Gastrocnemius medialis (tissue), 4 donors: ENCODE data around the gene PCDHB10. TPM values are rescaled to one million over a fixed set of nuclear protein-coding genes. Genes with fewer than 3 reads are reported as not detected.
"Not testable (repeated sequence)": the region's sequence is repeated elsewhere in the genome, so short reads cannot be mapped to it uniquely, and the experiment has no call there.

ENCODE experiments used
- ATAC-seq, 2 donors: fragments of 150-250 bp; one replicate each; pipeline ENCODE4 v1.9.1; 2016
- DNase-seq, 2 donors: peaks; one replicate each; pipeline ENCODE4 v3.0.0-alpha.2; 2019
- H3K27ac ChIP-seq, 4 donors: fragments of 200-600 bp; sonication (generic); 1 replicate in 1 of 4; 2 replicates in 3 of 4; pipeline ENCODE4 v1.5.1; 2016 to 2018; ENCODE audit warnings: mild to moderate bottlenecking in 2 of 4, moderate library complexity in 1 of 4
- H3K27me3 ChIP-seq, 3 donors: fragments of 200-600 bp; sonication (generic) in 2 of 3; 1 replicate in 1 of 3; 2 replicates in 2 of 3; pipeline versions ENCODE4 v1.5.1 to v1.6.0; 2016 to 2019; ENCODE audit warnings: mild to moderate bottlenecking in 1 of 3, moderate library complexity in 1 of 3
- H3K36me3 ChIP-seq, 2 donors: fragments of 200-600 bp; sonication (generic) in 1 of 2; one replicate each; pipeline ENCODE4 v1.5.1; 2017 to 2018
- H3K4me1 ChIP-seq, 2 donors: fragments of 200-600 bp; sonication (generic) in 1 of 2; one replicate each; pipeline ENCODE4 v1.5.1; 2016 to 2017; ENCODE audit warnings: mild to moderate bottlenecking in 2 of 2
- H3K4me3 ChIP-seq, 4 donors: fragments of 200-600 bp; sonication (generic) in 3 of 4; 1 replicate in 1 of 4; 2 replicates in 3 of 4; pipeline ENCODE4 v1.5.1; 2016 to 2019; ENCODE audit warnings: mild to moderate bottlenecking in 2 of 4
- H3K9me3 ChIP-seq, 3 donors: fragments of 200-600 bp; sonication (generic) in 2 of 3; 1 replicate in 1 of 3; 2 replicates in 2 of 3; pipeline ENCODE4 v1.5.1; 2016 to 2019
- CTCF ChIP-seq, 5 experiments: fragments of 450-650 bp in 3 of 5; fragments of 200-600 bp in 2 of 5; sonication (generic) in 2 of 5; IDR thresholded peaks in 4 of 5; conservative IDR thresholded peaks in 1 of 5; 1 replicate in 4 of 5; 2 replicates in 1 of 5; pipeline ENCODE4 v1.5.1; 2016 to 2019; ENCODE audit warnings: antibody characterized with exemption in 5 of 5, mild to moderate bottlenecking in 3 of 5, moderate library complexity in 3 of 5
- POLR2A ChIP-seq, 2 donors: fragments of 450-650 bp; IDR thresholded peaks; one replicate each; pipeline ENCODE4 v1.6.1; 2017; ENCODE audit warnings: antibody characterized with exemption in 2 of 2, mild to moderate bottlenecking in 2 of 2, moderate library complexity in 2 of 2
- in situ Hi-C, 4 donors: fragments of 200-750 bp; cut with MboI; loops; one replicate each; pipeline versions ENCODE4 v1.15.0 to v1.8.0; 2017; ENCODE audit warnings: low sequenced_read_pairs in 4 of 4
- intact Hi-C: fragments of 100-400 bp; cut with DNase I; formaldehyde crosslinking; loops from one replicate; pipeline ENCODE4 v1.15.1; 2023; ENCODE audit warnings: low total_unique reads
- total RNA-seq, 4 donors: library from RNA; depleted of rRNA; stranded (reverse); fragments of >200 nt; gene quantifications; one replicate each; pipeline versions ENCODE4 v1.1.0 to v1.2.3, GENCODE V29; 2016

The PCDHB10 gene
- total RNA-seq, 4 donors from 2014 or later = 0.23 to 0.61 (median 0.54) TPM

DNA sequence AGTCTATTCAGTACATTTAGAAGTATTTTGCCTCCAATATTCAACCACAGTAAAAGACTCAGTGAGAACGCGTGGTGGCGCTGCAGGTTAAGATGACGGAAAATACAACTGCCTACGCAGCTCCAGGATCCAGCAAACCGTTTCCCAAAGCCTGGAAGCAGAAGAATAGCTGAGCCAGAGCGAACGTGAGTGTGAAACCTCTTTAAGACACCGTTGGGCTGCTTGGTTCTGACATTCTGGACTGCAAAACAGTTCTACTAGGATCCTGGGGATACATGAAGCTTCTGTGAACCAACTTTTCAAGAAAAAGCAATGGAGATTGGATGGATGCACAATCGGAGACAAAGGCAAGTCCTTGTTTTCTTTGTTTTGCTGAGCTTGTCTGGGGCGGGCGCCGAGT lies 9.9 kb upstream of the PCDHB10 start, which contains the start of gene PCDHB16:
TSS of gene PCDHB16 (plus strand) at position 140 of the 400 bp plus-strand sequence. CDS start at position 313, 173 bp downstream.
- H3K9me3 ChIP-seq = peaks cover 5 to 10% (median 7%) of the 10 kb centered on the region in 3 donors
- no peaks in the 10 kb centered on the region for H3K36me3 ChIP-seq
- H3K4me3 ChIP-seq = peak within 1 kb of the TSS; percentile 35 to 45 (median 38)
- H3K4me1 ChIP-seq = no peaks in the 10 kb centered on the region
- in situ Hi-C loops (no loop called here), intact Hi-C loops (no loop called here)
- peaks cover 0 to 33% (median 14%) of the 10 kb centered on the region in 3 donors for H3K27me3 ChIP-seq
- peak in 1 of 2 donors; percentile 27 for ATAC-seq
- no peak for DNase-seq
- TF ChIP-seq POLR2A (IDR thresholded peaks at IDR 0.05) (no peak), CTCF (IDR thresholded peaks at IDR 0.05 in 4 of 5, conservative IDR thresholded peaks at IDR 0.05 in 1 of 5) (peak in 1 of 5 experiments; percentile 25)
- H3K27ac ChIP-seq = peak within 1 kb of the TSS in 1 of 4 donors; percentile 25

- H3K27ac ChIP-seq, ATAC-seq, DNase-seq, H3K9me3 ChIP-seq, H3K4me1 ChIP-seq, H3K36me3 ChIP-seq, in situ Hi-C loops, intact Hi-C loops: not testable (repeated sequence)
- H3K4me3 ChIP-seq = peak overlapping the region in 1 of 4 donors; percentile 31
- peaks cover 0 to 16% (median 6%) of the 10 kb centered on the region in 3 donors for H3K27me3 ChIP-seq
Observed at GRCh38 chr5:141184117-141184855, 7.9 kb upstream of the PCDHB10 start.

- Histone ChIP-seq H3K27ac (no peak within 1 kb of the TSS), H3K4me3 (peak within 1 kb of the TSS in 1 of 4 donors; percentile 25), H3K9me3 (peaks cover 4 to 5% (median 5%) of the 10 kb centered on the region in 3 donors), H3K36me3 (no peaks in the 10 kb centered on the region), H3K27me3 (peaks cover 0 to 11% (median 3%) of the 10 kb centered on the region in 3 donors), H3K4me1 (no peaks in the 10 kb centered on the region)
- ATAC-seq (no peak), DNase-seq (no peak)
- intact Hi-C loops (no loop called here), in situ Hi-C loops (no loop called here)
- no peak for TF ChIP-seq CTCF (IDR thresholded peaks at IDR 0.05 in 4 of 5, conservative IDR thresholded peaks at IDR 0.05 in 1 of 5)
- no peak for TF ChIP-seq POLR2A (IDR thresholded peaks at IDR 0.05)
Observed at GRCh38 chr5:141186897-141187512, 5.1 kb upstream of the PCDHB10 start, which contains the start of gene PCDHB9. TSS of gene PCDHB9 (plus strand) at chr5:141187161. CDS start at chr5:141187319, 158 bp downstream.

GRCh38 chr5:141188682-141189081 lies 3.5 kb upstream of the PCDHB10 start:
- H3K9me3 ChIP-seq, H3K27ac ChIP-seq, DNase-seq, ATAC-seq, intact Hi-C loops, H3K4me3 ChIP-seq, H3K36me3 ChIP-seq, H3K4me1 ChIP-seq, in situ Hi-C loops: not testable (repeated sequence)
- peaks cover 0 to 11% (median 3%) of the 10 kb centered on the region in 3 donors for H3K27me3 ChIP-seq

- peaks cover 0 to 11% (median 3%) of the 10 kb centered on the region in 3 donors for H3K27me3 ChIP-seq
- ATAC-seq, in situ Hi-C loops, intact Hi-C loops, H3K9me3 ChIP-seq, H3K36me3 ChIP-seq, H3K4me3 ChIP-seq, DNase-seq, H3K4me1 ChIP-seq, H3K27ac ChIP-seq: not testable (repeated sequence)
Observed at GRCh38 chr5:141189131-141189530, 3.0 kb upstream of the PCDHB10 start.

DNA sequence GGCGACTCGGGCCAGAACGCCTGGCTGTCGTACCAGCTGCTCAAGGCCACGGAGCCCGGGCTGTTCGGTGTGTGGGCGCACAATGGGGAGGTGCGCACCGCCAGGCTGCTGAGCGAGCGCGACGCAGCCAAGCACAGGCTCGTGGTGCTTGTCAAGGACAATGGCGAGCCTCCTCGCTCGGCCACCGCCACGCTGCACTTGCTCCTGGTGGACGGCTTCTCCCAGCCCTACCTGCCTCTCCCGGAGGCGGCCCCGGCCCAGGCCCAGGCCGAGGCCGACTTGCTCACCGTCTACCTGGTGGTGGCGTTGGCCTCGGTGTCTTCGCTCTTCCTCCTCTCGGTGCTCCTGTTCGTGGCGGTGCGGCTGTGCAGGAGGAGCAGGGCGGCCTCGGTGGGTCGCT lies 2.2 kb downstream of the PCDHB10 start:
- intact Hi-C loops, H3K27ac ChIP-seq, H3K4me3 ChIP-seq, in situ Hi-C loops, ATAC-seq, H3K36me3 ChIP-seq, H3K9me3 ChIP-seq, H3K4me1 ChIP-seq, DNase-seq: not testable (repeated sequence)
- peaks cover 0 to 15% (median 0%) of the 10 kb centered on the region in 3 donors for H3K27me3 ChIP-seq
